AG04449 (cell line): ENCODE results near the gene SKIL.
A peak's percentile ranks its signal among the peaks of the same experiment; 100 is the strongest.

Source experiments
- CTCF ChIA-PET: fragments of 350-600 bp; formaldehyde crosslinking; extraction: SDS; loops from one replicate; lab custom pipeline; 2021; ENCODE audit warnings: antibody characterized with exemption; lab: Yijun Ruan, JAX
- POLR2A ChIA-PET: fragments of 400-600, 350-600 bp; formaldehyde crosslinking; extraction: SDS; loops from one replicate; lab custom pipeline; 2020; ENCODE audit warnings: antibody characterized with exemption, inconsistent platforms; lab: Yijun Ruan, JAX
- DNase-seq: peaks from one replicate; pipeline ENCODE4 v3.0.0-alpha.2; 2010; ENCODE audit warnings: low read depth, low spot score
- H3K4me3 ChIP-seq: 2 replicates; pipeline ENCODE4 v1.5.1; 2011; ENCODE audit warnings: low read depth, mild to moderate bottlenecking, control low read depth, low read length
- CTCF ChIP-seq: IDR thresholded peaks from one replicate; pipeline ENCODE4 v1.5.1; 2011; ENCODE audit warnings: mild to moderate bottlenecking, moderate library complexity, low read length, control low read depth, inconsistent platforms; ENCODE audit not compliant: insufficient read depth; ENCODE audit errors: missing control alignments

SKIL gene

GRCh38 chr3:170357176-170358041, at the start of gene SKIL:
TSS of gene SKIL (plus strand) at chr3:170357715. CDS start at chr3:170360332, 2,617 bp downstream.
- CTCF ChIA-PET: interaction anchor here (1.6 to 1.9 kb wide), 4 partner anchors 9 to 18 kb away, joined by 4 to 9 read pairs (median 6); no protein-coding TSS in a partner anchor
- POLR2A ChIA-PET: interaction anchor here (0.6 to 2.5 kb wide), 7 partner anchors 9 to 512 kb away, joined by 3 to 7 read pairs (median 5); partner anchors contain the start of gene RPL22L1
- H3K4me3 ChIP-seq: peak within 1 kb of the TSS; percentile 83
- peak; percentile 63 for DNase-seq
- peak; percentile 30 for TF ChIP-seq CTCF

- TF ChIP-seq CTCF: no peak
- no peak for DNase-seq
- POLR2A ChIA-PET: no interaction called here
- H3K4me3 ChIP-seq: no peak overlapping the region
- CTCF ChIA-PET: interaction anchor here (0.6 to 4.8 kb wide), 20 partner anchors 10 to 540 kb away, joined by 3 to 86 read pairs (median 4); no protein-coding TSS in a partner anchor
These were observed 48.5 kb upstream of the SKIL start for GRCh38 chr3:170309046-170309445.

GRCh38 chr3:170317954-170318353, 39.6 kb upstream of the SKIL start:
- ChIA-PET POLR2A (no interaction called here), CTCF (interaction anchor here (0.8 to 0.9 kb wide), 2 partner anchors 85 to 511 kb away, joined by 3 read pairs; no protein-coding TSS in a partner anchor)
- H3K4me3 ChIP-seq: no peak overlapping the region
- TF ChIP-seq CTCF: no peak
- no peak for DNase-seq

GRCh38 chr3:170320461-170321121, 36.9 kb upstream of the SKIL start:
- no peak for TF ChIP-seq CTCF
- CTCF ChIA-PET: interaction anchor here (1.3 to 1.9 kb wide), 2 partner anchors 11 to 491 kb away, joined by 4 to 6 read pairs; no protein-coding TSS in a partner anchor
- H3K4me3 ChIP-seq: no peak overlapping the region
- DNase-seq: no peak
- POLR2A ChIA-PET: no interaction called here

GRCh38 chr3:170321321-170322034, 36.0 kb upstream of the SKIL start:
- DNase-seq: no peak
- CTCF ChIA-PET: interaction anchor here (1.1 to 1.9 kb wide), 3 partner anchors 12 to 491 kb away, joined by 3 to 6 read pairs (median 4); no protein-coding TSS in a partner anchor
- POLR2A ChIA-PET: interaction anchor here (0.6 kb wide), 1 partner anchor 9 kb away, joined by 5 read pairs; no protein-coding TSS in a partner anchor
- no peak for TF ChIP-seq CTCF
- no peak overlapping the region for H3K4me3 ChIP-seq
